Ishikawa (cell line): ENCODE data around the gene TSGA10IP.

Experiments
- CEBPB ChIP-seq: IDR thresholded peaks from 2 replicates; pipeline ENCODE4 v1.6.1; 2012
- CREB1 ChIP-seq: IDR thresholded peaks from 2 replicates; pipeline ENCODE4 v1.6.1; 2012; ENCODE audit warnings: low read depth
- EGR1 ChIP-seq: IDR thresholded peaks from 2 replicates; pipeline ENCODE4 v1.6.1; 2012
- EP300 ChIP-seq: IDR thresholded peaks from 2 replicates; pipeline ENCODE4 v1.6.1; 2012; ENCODE audit warnings: borderline replicate concordance
- FOXM1 ChIP-seq: IDR thresholded peaks from 2 replicates; pipeline ENCODE4 v1.6.1; 2012; ENCODE audit warnings: low read depth, borderline replicate concordance
- MAX ChIP-seq: IDR thresholded peaks from 2 replicates; pipeline ENCODE4 v1.6.1; 2012
- NFIC ChIP-seq: IDR thresholded peaks from 2 replicates; pipeline ENCODE4 v1.6.1; 2012
- RAD21 ChIP-seq: IDR thresholded peaks from 2 replicates; pipeline ENCODE4 v1.6.1; 2012; ENCODE audit warnings: low read depth
- REST ChIP-seq: IDR thresholded peaks from 2 replicates; pipeline ENCODE4 v1.6.1; 2012; ENCODE audit warnings: low read depth, mild to moderate bottlenecking
- TAF1 ChIP-seq: IDR thresholded peaks from 2 replicates; pipeline ENCODE4 v1.6.1; 2012; ENCODE audit warnings: low read depth, mild to moderate bottlenecking
- TCF12 ChIP-seq: IDR thresholded peaks from 2 replicates; pipeline ENCODE4 v1.6.1; 2012; ENCODE audit warnings: low read depth
- TEAD4 ChIP-seq: IDR thresholded peaks from 2 replicates; pipeline ENCODE4 v1.6.1; 2012
- USF1 ChIP-seq: IDR thresholded peaks from 2 replicates; pipeline ENCODE4 v1.6.1; 2012
- YY1 ChIP-seq: IDR thresholded peaks from 2 replicates; pipeline ENCODE4 v1.6.1; 2012; ENCODE audit warnings: low read depth
- ZBTB7A ChIP-seq: IDR thresholded peaks from 2 replicates; pipeline ENCODE4 v1.6.1; 2012; ENCODE audit warnings: low read depth

Gene TSGA10IP

GRCh38 chr11:65903715-65904114 is 41.6 kb upstream of the TSGA10IP start:
- TF ChIP-seq TCF12: no peak
- TF ChIP-seq CEBPB: no peak
- TF ChIP-seq TEAD4: no peak
- no peak for TF ChIP-seq TAF1
- no peak for TF ChIP-seq MAX
- no peak for TF ChIP-seq FOXM1
- TF ChIP-seq YY1: no peak
- TF ChIP-seq CREB1: no peak
- TF ChIP-seq NFIC: no peak
- TF ChIP-seq EP300: no peak
- TF ChIP-seq REST: no peak
- no peak for TF ChIP-seq ZBTB7A

- no peak for TF ChIP-seq TCF12
- TF ChIP-seq EP300: no peak
- no peak for TF ChIP-seq MAX
- no peak for TF ChIP-seq TAF1
- TF ChIP-seq NFIC: no peak
- no peak for TF ChIP-seq EGR1
- TF ChIP-seq CEBPB: no peak
- no peak for TF ChIP-seq FOXM1
Observed at GRCh38 chr11:65906602-65907001, 38.7 kb upstream of the TSGA10IP start.

- TF ChIP-seq ZBTB7A: no peak
Observed at GRCh38 chr11:65907878-65908277, 37.4 kb upstream of the TSGA10IP start.

GRCh38 chr11:65911682-65912568 is 33.4 kb upstream of the TSGA10IP start:
- TF ChIP-seq RAD21 (peak; percentile 62), MAX (peak; percentile 53; the same call in 1 of the 2 replicates), EGR1 (no peak), REST (0 out of 2 replicates have a peak, but pooled peaks have one; percentile 37), TEAD4 (no peak), YY1 (no peak), NFIC (0 out of 2 replicates have a peak, but pooled peaks have one; percentile 15), CEBPB (no peak), EP300 (no peak)

- TF ChIP-seq YY1 (no peak), TCF12 (no peak), RAD21 (no peak), FOXM1 (no peak), EP300 (no peak), USF1 (no peak), CEBPB (no peak), TEAD4 (no peak), TAF1 (no peak)
Observed at GRCh38 chr11:65912845-65913244, 32.4 kb upstream of the TSGA10IP start.

- TF ChIP-seq FOXM1: no peak
- no peak for TF ChIP-seq EGR1
- TF ChIP-seq ZBTB7A: peak; percentile 66; the same call in 1 of the 2 replicates
- no peak for TF ChIP-seq TCF12
- TF ChIP-seq USF1: no peak
Observed at GRCh38 chr11:65915101-65915820, 30.0 kb upstream of the TSGA10IP start.
